CD4-positive, alpha-beta T cell treated with Interleukin-17A for 4 hours (primary cell): ENCODE measurements around the gene LARGE1.

ENCODE experiments used
- DNase-seq: peaks from one replicate; pipeline ENCODE4 v3.0.0-alpha.2; 2020; ENCODE audit warnings: mixed read lengths

LARGE1 gene

GRCh38 chr22:33853200-33854097 lies 66.8 kb downstream of the LARGE1 start:
- no peak for DNase-seq

GRCh38 chr22:33851821-33852384 lies 68.4 kb downstream of the LARGE1 start:
- no peak for DNase-seq

GRCh38 chr22:33851240-33851639 lies 69.0 kb downstream of the LARGE1 start:
- DNase-seq = no peak

GRCh38 chr22:33850724-33851123 lies 69.6 kb downstream of the LARGE1 start:
- DNase-seq = no peak

GRCh38 chr22:33850193-33850592 lies 70.1 kb downstream of the LARGE1 start:
- DNase-seq = no peak

GRCh38 chr22:33848251-33848650 lies 72.0 kb downstream of the LARGE1 start:
- DNase-seq = no peak

GRCh38 chr22:33844273-33844672 lies 76.0 kb downstream of the LARGE1 start:
- DNase-seq = no peak

- no peak for DNase-seq
Measured at GRCh38 chr22:33842421-33843094, 77.7 kb downstream of the LARGE1 start.

- DNase-seq = no peak
Measured at GRCh38 chr22:33842006-33842354, 78.3 kb downstream of the LARGE1 start.

- no peak for DNase-seq
Measured at GRCh38 chr22:33841281-33842005, 78.8 kb downstream of the LARGE1 start.

- no peak for DNase-seq
Measured at GRCh38 chr22:33838644-33839043, 81.6 kb downstream of the LARGE1 start.

GRCh38 chr22:33837826-33838225 lies 82.5 kb downstream of the LARGE1 start:
- DNase-seq = no peak

- DNase-seq = no peak
Measured at GRCh38 chr22:33835265-33835664, 85.0 kb downstream of the LARGE1 start.

GRCh38 chr22:33832558-33833151 lies 87.6 kb downstream of the LARGE1 start:
- DNase-seq = no peak

- no peak for DNase-seq
Measured at GRCh38 chr22:33831651-33832050, 88.6 kb downstream of the LARGE1 start.

- DNase-seq = no peak
Measured at GRCh38 chr22:33831207-33831606, 89.1 kb downstream of the LARGE1 start.

GRCh38 chr22:33829546-33830280 lies 90.6 kb downstream of the LARGE1 start:
- no peak for DNase-seq

- DNase-seq = no peak
Measured at GRCh38 chr22:33828302-33828701, 92.0 kb downstream of the LARGE1 start.

- no peak for DNase-seq
Measured at GRCh38 chr22:33825761-33826160, 94.5 kb downstream of the LARGE1 start.

- no peak for DNase-seq
Measured at GRCh38 chr22:33823552-33823951, 96.7 kb downstream of the LARGE1 start.

GRCh38 chr22:33821290-33821689 lies 99.0 kb downstream of the LARGE1 start:
- no peak for DNase-seq

- no peak for DNase-seq
Measured at GRCh38 chr22:33819743-33820142, 100.5 kb downstream of the LARGE1 start.
